HCT116 (cell line): Measurements from ENCODE around the gene WDR43. TPM values are rescaled to one million over a fixed set of nuclear protein-coding genes. Genes with fewer than 3 reads are reported as not detected.

ENCODE experiments used
- ATAC-seq: fragments of 200-7000 bp; cut with Tn5 transposase; 2 replicates; pipeline ENCODE4 v1.9.1; 2020; ENCODE audit warnings: mild to moderate bottlenecking, moderate library complexity
- BruUV-seq: library from RNA; stranded (reverse); fragments of 400-500 nt; replicated peaks from 2 replicates; lab custom pipeline; 2021; lab: Mats Ljungman, UMichigan
- CTCF ChIA-PET: fragments of 300-600 bp; sonication (Branson Sonifier 250); formaldehyde crosslinking; loops from one replicate; lab custom pipeline; 2021; ENCODE audit warnings: antibody characterized with exemption; lab: Charles Lee
- POLR2A ChIA-PET: fragments of 300-600, 350-600 bp; sonication (Branson Sonifier 250); formaldehyde crosslinking; loops from one replicate; lab custom pipeline; 2021; ENCODE audit warnings: antibody characterized with exemption; lab: Charles Lee
- RAD21 ChIA-PET, 2 experiments: fragments of 300-600 bp; sonication (Branson Sonifier 250); formaldehyde crosslinking; loops; one replicate each; lab custom pipeline; 2023; ENCODE audit warnings: low total read pairs in 2 of 2; ENCODE audit not compliant: uncharacterized antibody in 2 of 2, unreplicated experiment in 2 of 2, low non-redundant PET in 1 of 2; lab: Charles Lee
- DNase-seq: peaks from one replicate; pipeline ENCODE4 v3.0.0-alpha.2; 2010; ENCODE audit warnings: low read depth, low spot score
- H2AFZ ChIP-seq: fragments of 200-600 bp; shearing (Covaris generic), sonication (generic); 2 replicates; pipeline ENCODE4 v1.6.1; 2017; ENCODE audit warnings: low read depth, mixed run types, mixed read lengths, antibody characterized with exemption, low read length; ENCODE audit not compliant: poor library complexity, severe bottlenecking
- H3K27ac ChIP-seq: 2 replicates; pipeline ENCODE4 v1.5.1; 2012; ENCODE audit warnings: low read depth, low read length
- H3K27me3 ChIP-seq: fragments of 200-600 bp; sonication (generic); 2 replicates; pipeline ENCODE4 v1.6.1; 2016; ENCODE audit warnings: mixed run types, low read length, mixed read lengths; ENCODE audit not compliant: insufficient read depth
- H3K36me3 ChIP-seq, 2 experiments: fragments of 200-500 bp in 1 of 2; fragments of 200-600 bp in 1 of 2; sonication (Bioruptor generic) in 1 of 2; sonication (generic) in 1 of 2; 2 replicates each; pipeline versions ENCODE4 v1.5.1 to v1.6.1; 2014 to 2016; ENCODE audit warnings: low read length in 2 of 2, inconsistent platforms in 1 of 2, mixed read lengths in 1 of 2, mixed run types in 1 of 2; ENCODE audit not compliant: insufficient read depth in 2 of 2, control insufficient read depth in 1 of 2
- H3K4me1 ChIP-seq, 2 experiments: fragments of 200-600 bp in 1 of 2; sonication (generic) in 1 of 2; 2 replicates each; pipeline versions ENCODE4 v1.5.1 to v1.6.1; 2012 to 2017; ENCODE audit warnings: low read length in 2 of 2, inconsistent platforms in 1 of 2, mild to moderate bottlenecking in 1 of 2, mixed read lengths in 1 of 2, mixed run types in 1 of 2, moderate library complexity in 1 of 2; ENCODE audit not compliant: insufficient read depth in 2 of 2, control insufficient read depth in 1 of 2
- H3K4me2 ChIP-seq: fragments of 200-600 bp; sonication (generic); 2 replicates; pipeline ENCODE4 v1.6.1; 2017; ENCODE audit warnings: mixed run types, low read length, mixed read lengths
- H3K4me3 ChIP-seq, 2 experiments: fragments of 200-600 bp in 1 of 2; sonication (generic) in 1 of 2; replicated peaks in 1 of 2; 2 replicates each; pipeline ENCODE4 v1.5.1; 2011 to 2016; ENCODE audit warnings: low read length in 2 of 2, control low read depth in 1 of 2, low read depth in 1 of 2, mild to moderate bottlenecking in 1 of 2, mixed read lengths in 1 of 2, mixed run types in 1 of 2
- H3K79me2 ChIP-seq: fragments of 200-600 bp; sonication (generic); 2 replicates; pipeline ENCODE4 v1.6.1; 2017; ENCODE audit warnings: mild to moderate bottlenecking, mixed run types, low read length, moderate library complexity, mixed read lengths; ENCODE audit not compliant: insufficient read depth
- H3K9ac ChIP-seq: fragments of 200-600 bp; sonication (generic); 2 replicates; pipeline ENCODE4 v1.6.1; 2016; ENCODE audit warnings: low read length, mixed read lengths
- H3K9me2 ChIP-seq: fragments of 200-600 bp; sonication (generic), shearing (Covaris generic); 2 replicates; pipeline ENCODE4 v1.6.1; 2017; ENCODE audit warnings: mixed run types, mild to moderate bottlenecking, moderate library complexity; ENCODE audit not compliant: insufficient read depth
- H3K9me3 ChIP-seq, 2 experiments: fragments of 200-500 bp in 1 of 2; fragments of 200-600 bp in 1 of 2; sonication (Bioruptor generic) in 1 of 2; sonication (generic) in 1 of 2; 2 replicates each; pipeline ENCODE4 v1.6.1; 2014 to 2017; ENCODE audit warnings: low read length in 2 of 2, mixed read lengths in 2 of 2, inconsistent platforms in 1 of 2, low read depth in 1 of 2, mild to moderate bottlenecking in 1 of 2, mixed run types in 1 of 2, moderate library complexity in 1 of 2; ENCODE audit not compliant: control insufficient read depth in 1 of 2, insufficient read depth in 1 of 2
- H4K20me1 ChIP-seq: fragments of 200-600 bp; sonication (generic), shearing (Covaris generic); 2 replicates; pipeline ENCODE4 v1.6.1; 2017; ENCODE audit warnings: mixed run types, mild to moderate bottlenecking, moderate library complexity; ENCODE audit not compliant: insufficient read depth
- CBX3 ChIP-seq: IDR thresholded peaks from 2 replicates; pipeline ENCODE4 v1.6.1; 2012; ENCODE audit warnings: low read depth
- CEBPB ChIP-seq: IDR thresholded peaks from 2 replicates; pipeline ENCODE4 v1.6.1; 2012; ENCODE audit warnings: low read depth
- EGR1 ChIP-seq: IDR thresholded peaks from 2 replicates; pipeline ENCODE4 v1.6.1; 2012; ENCODE audit warnings: low read depth
- ELF1 ChIP-seq: IDR thresholded peaks from 2 replicates; pipeline ENCODE4 v1.6.1; 2012; ENCODE audit warnings: low read depth, borderline replicate concordance
- EZH2phosphoT487 ChIP-seq: fragments of 200-600 bp; IDR thresholded peaks from 2 replicates; pipeline ENCODE4 v1.6.1; 2018; ENCODE audit warnings: antibody characterized with exemption, borderline replicate concordance
- FOSL1 ChIP-seq: IDR thresholded peaks from 2 replicates; pipeline ENCODE4 v1.6.1; 2012; ENCODE audit warnings: low read depth
- JUND ChIP-seq: IDR thresholded peaks from 2 replicates; pipeline ENCODE4 v1.6.1; 2012
- POLR2AphosphoS5 ChIP-seq: IDR thresholded peaks from 2 replicates; pipeline ENCODE4 v1.6.1; 2011; ENCODE audit warnings: mild to moderate bottlenecking, low read depth, low read length, moderate library complexity
- RAD21 ChIP-seq: IDR thresholded peaks from 2 replicates; pipeline ENCODE4 v1.6.1; 2012; ENCODE audit warnings: low read depth, mild to moderate bottlenecking
- SP1 ChIP-seq: IDR thresholded peaks from 2 replicates; pipeline ENCODE4 v1.6.1; 2012; ENCODE audit warnings: low read depth
- SRF ChIP-seq: IDR thresholded peaks from 2 replicates; pipeline ENCODE4 v1.6.1; 2012; ENCODE audit warnings: low read depth
- TCF7L2 ChIP-seq: IDR thresholded peaks from 2 replicates; pipeline ENCODE4 v1.7.0; 2011; ENCODE audit warnings: borderline replicate concordance, inconsistent platforms; ENCODE audit not compliant: insufficient read depth, insufficient read length; ENCODE audit errors: extremely low read depth
- YY1 ChIP-seq: IDR thresholded peaks from 2 replicates; pipeline ENCODE4 v1.6.1; 2011; ENCODE audit warnings: low read length, low read depth, moderate library complexity, mild to moderate bottlenecking; ENCODE audit not compliant: insufficient replicate concordance; ENCODE audit errors: extremely low read depth
- ZFX ChIP-seq: fragments of 450-650 bp; IDR thresholded peaks from 2 replicates; pipeline ENCODE4 v1.6.1; 2017
- intact Hi-C: fragments of 100-400 bp; cut with micrococcal nuclease; formaldehyde crosslinking; loops from 2 replicates; pipeline ENCODE4 v1.10.0; 2022
- total RNA-seq: library from RNA; stranded (reverse); gene quantifications from one replicate; pipeline ENCODE4 v1.2.1, GENCODE V29; 2021; ENCODE audit not compliant: unreplicated experiment
- TF ChIP-seq, protein P1 (sequence below), 3 experiments: fragments of 200-600 bp in 1 of 3; sonication (generic) in 1 of 3; IDR thresholded peaks in 2 of 3; conservative IDR thresholded peaks in 1 of 3; 2 replicates each; pipeline ENCODE4 v1.5.1; 2012 to 2017; ENCODE audit warnings: low read depth in 2 of 3, low read length in 2 of 3, antibody characterized with exemption in 1 of 3, borderline replicate concordance in 1 of 3, control low read depth in 1 of 3, mild to moderate bottlenecking in 1 of 3, mixed read lengths in 1 of 3, mixed run types in 1 of 3, moderate library complexity in 1 of 3; ENCODE audit not compliant: insufficient read depth in 1 of 3
- TF ChIP-seq, protein P2 (sequence below): IDR thresholded peaks from 2 replicates; pipeline ENCODE4 v1.6.1; 2011; ENCODE audit warnings: mild to moderate bottlenecking, low read length, moderate library complexity; ENCODE audit not compliant: insufficient replicate concordance; ENCODE audit errors: extremely low read depth
- TF ChIP-seq, protein P3 (sequence below): IDR thresholded peaks from 2 replicates; pipeline ENCODE4 v1.6.1; 2012
- TF ChIP-seq, protein P4 (sequence below): IDR thresholded peaks from 2 replicates; pipeline ENCODE4 v1.6.1; 2012; ENCODE audit warnings: low read depth
- TF ChIP-seq, protein P5 (sequence below): IDR thresholded peaks from 2 replicates; pipeline ENCODE4 v1.6.1; 2012

The WDR43 gene
- total RNA-seq, 1 experiment from 2014 or later, result 119 TPM

DNA sequence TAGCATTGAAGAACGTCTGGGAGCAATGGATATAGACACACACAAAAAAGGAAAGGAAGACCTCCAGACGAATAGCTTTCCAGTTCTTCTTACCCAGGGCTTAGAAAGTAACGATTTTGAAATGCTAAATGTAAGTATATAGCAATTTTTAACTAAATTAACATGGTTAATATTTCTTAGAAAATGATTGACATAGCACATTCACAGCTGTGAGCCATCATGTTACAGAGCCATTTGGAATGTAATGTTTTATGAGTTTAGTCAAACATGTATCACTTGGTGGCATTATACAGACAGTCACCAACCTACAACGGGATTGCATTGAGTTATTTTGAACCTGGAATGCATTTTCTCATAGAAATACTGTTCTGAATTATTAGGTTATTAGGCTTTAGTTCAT, 35.1 kb downstream of the WDR43 start:
- no peak overlapping the region for H3K27ac ChIP-seq
- no peaks in the 10 kb centered on the region for H3K4me1 ChIP-seq
- H3K27me3 ChIP-seq, result no peaks in the 10 kb centered on the region
- ATAC-seq, result no peak
- ChIA-PET RAD21 (no interaction called here), POLR2A (no interaction called here), CTCF (no interaction called here)
- H4K20me1 ChIP-seq, result peaks cover 17% of the 10 kb centered on the region; the same call in 1 of the 2 replicates
- no peak overlapping the region for H3K4me3 ChIP-seq
- intact Hi-C loops, result no loop called here
- H3K79me2 ChIP-seq, result peaks cover 100% of the 10 kb centered on the region
- DNase-seq, result no peak
- peaks cover 76 to 78% of the 10 kb centered on the region in 2 experiments for H3K36me3 ChIP-seq
- H2AFZ ChIP-seq, result no peak overlapping the region
- no peak overlapping the region for H3K9ac ChIP-seq
- no peak for TF ChIP-seq EGR1
- TF ChIP-seq, protein P1, sequence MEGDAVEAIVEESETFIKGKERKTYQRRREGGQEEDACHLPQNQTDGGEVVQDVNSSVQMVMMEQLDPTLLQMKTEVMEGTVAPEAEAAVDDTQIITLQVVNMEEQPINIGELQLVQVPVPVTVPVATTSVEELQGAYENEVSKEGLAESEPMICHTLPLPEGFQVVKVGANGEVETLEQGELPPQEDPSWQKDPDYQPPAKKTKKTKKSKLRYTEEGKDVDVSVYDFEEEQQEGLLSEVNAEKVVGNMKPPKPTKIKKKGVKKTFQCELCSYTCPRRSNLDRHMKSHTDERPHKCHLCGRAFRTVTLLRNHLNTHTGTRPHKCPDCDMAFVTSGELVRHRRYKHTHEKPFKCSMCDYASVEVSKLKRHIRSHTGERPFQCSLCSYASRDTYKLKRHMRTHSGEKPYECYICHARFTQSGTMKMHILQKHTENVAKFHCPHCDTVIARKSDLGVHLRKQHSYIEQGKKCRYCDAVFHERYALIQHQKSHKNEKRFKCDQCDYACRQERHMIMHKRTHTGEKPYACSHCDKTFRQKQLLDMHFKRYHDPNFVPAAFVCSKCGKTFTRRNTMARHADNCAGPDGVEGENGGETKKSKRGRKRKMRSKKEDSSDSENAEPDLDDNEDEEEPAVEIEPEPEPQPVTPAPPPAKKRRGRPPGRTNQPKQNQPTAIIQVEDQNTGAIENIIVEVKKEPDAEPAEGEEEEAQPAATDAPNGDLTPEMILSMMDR (IDR thresholded peaks at IDR 0.05 in 2 of 3, conservative IDR thresholded peaks at IDR 0.05 in 1 of 3; ENCODE audit: borderline replicate concordance in 1 of 3, insufficient read depth in 1 of 3, low read depth in 2 of 3, low read length in 2 of 3), result no peak
- no peak for TF ChIP-seq CBX3
- TF ChIP-seq, protein P2, sequence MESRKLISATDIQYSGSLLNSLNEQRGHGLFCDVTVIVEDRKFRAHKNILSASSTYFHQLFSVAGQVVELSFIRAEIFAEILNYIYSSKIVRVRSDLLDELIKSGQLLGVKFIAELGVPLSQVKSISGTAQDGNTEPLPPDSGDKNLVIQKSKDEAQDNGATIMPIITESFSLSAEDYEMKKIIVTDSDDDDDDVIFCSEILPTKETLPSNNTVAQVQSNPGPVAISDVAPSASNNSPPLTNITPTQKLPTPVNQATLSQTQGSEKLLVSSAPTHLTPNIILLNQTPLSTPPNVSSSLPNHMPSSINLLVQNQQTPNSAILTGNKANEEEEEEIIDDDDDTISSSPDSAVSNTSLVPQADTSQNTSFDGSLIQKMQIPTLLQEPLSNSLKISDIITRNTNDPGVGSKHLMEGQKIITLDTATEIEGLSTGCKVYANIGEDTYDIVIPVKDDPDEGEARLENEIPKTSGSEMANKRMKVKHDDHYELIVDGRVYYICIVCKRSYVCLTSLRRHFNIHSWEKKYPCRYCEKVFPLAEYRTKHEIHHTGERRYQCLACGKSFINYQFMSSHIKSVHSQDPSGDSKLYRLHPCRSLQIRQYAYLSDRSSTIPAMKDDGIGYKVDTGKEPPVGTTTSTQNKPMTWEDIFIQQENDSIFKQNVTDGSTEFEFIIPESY, result no peak
- TF ChIP-seq ELF1, result no peak
- TF ChIP-seq SRF, result no peak
- TF ChIP-seq, protein P3, sequence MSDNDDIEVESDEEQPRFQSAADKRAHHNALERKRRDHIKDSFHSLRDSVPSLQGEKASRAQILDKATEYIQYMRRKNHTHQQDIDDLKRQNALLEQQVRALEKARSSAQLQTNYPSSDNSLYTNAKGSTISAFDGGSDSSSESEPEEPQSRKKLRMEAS, result no peak
- TF ChIP-seq, protein P4, sequence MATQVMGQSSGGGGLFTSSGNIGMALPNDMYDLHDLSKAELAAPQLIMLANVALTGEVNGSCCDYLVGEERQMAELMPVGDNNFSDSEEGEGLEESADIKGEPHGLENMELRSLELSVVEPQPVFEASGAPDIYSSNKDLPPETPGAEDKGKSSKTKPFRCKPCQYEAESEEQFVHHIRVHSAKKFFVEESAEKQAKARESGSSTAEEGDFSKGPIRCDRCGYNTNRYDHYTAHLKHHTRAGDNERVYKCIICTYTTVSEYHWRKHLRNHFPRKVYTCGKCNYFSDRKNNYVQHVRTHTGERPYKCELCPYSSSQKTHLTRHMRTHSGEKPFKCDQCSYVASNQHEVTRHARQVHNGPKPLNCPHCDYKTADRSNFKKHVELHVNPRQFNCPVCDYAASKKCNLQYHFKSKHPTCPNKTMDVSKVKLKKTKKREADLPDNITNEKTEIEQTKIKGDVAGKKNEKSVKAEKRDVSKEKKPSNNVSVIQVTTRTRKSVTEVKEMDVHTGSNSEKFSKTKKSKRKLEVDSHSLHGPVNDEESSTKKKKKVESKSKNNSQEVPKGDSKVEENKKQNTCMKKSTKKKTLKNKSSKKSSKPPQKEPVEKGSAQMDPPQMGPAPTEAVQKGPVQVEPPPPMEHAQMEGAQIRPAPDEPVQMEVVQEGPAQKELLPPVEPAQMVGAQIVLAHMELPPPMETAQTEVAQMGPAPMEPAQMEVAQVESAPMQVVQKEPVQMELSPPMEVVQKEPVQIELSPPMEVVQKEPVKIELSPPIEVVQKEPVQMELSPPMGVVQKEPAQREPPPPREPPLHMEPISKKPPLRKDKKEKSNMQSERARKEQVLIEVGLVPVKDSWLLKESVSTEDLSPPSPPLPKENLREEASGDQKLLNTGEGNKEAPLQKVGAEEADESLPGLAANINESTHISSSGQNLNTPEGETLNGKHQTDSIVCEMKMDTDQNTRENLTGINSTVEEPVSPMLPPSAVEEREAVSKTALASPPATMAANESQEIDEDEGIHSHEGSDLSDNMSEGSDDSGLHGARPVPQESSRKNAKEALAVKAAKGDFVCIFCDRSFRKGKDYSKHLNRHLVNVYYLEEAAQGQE, result no peak
- TF ChIP-seq ZFX, result no peak
- TF ChIP-seq, protein P5, sequence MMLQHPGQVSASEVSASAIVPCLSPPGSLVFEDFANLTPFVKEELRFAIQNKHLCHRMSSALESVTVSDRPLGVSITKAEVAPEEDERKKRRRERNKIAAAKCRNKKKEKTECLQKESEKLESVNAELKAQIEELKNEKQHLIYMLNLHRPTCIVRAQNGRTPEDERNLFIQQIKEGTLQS, result no peak
- TF ChIP-seq TCF7L2, result no peak
- no peak for TF ChIP-seq RAD21
- no peak for TF ChIP-seq POLR2AphosphoS5
- TF ChIP-seq EZH2phosphoT487, result no peak
- TF ChIP-seq JUND, result no peak
- no peak for TF ChIP-seq YY1
- TF ChIP-seq CEBPB, result no peak
- no peak for TF ChIP-seq SP1
- no peak for TF ChIP-seq FOSL1
- H3K9me2 ChIP-seq, result no peaks in the 10 kb centered on the region
- no peak overlapping the region for H3K4me2 ChIP-seq
- BruUV-seq, result no TSS peak
- H3K9me3 ChIP-seq, result no peaks in the 10 kb centered on the region
